ACC112 (cell line): ENCODE measurements around the gene NPHP4.

ENCODE experiments used
- H2AFZ ChIP-seq: fragments of 200-600 bp; sonication (generic); one replicate; pipeline ENCODE4 v1.6.0; 2017; ENCODE audit warnings: antibody characterized with exemption, low read length; ENCODE audit not compliant: unreplicated experiment
- H3K27ac ChIP-seq: fragments of 200-600 bp; sonication (generic); 2 replicates; pipeline ENCODE4 v1.5.1; 2014; ENCODE audit warnings: low read depth, mild to moderate bottlenecking, antibody characterized with exemption, low read length, moderate library complexity
- H3K27me3 ChIP-seq: fragments of 200-600 bp; sonication (generic); 2 replicates; pipeline ENCODE4 v1.6.1; 2014; ENCODE audit warnings: mild to moderate bottlenecking, antibody characterized with exemption, low read length, moderate library complexity, mixed read lengths; ENCODE audit not compliant: insufficient read depth
- H3K36me3 ChIP-seq: fragments of 200-600 bp; sonication (generic); 2 replicates; pipeline ENCODE4 v1.6.1; 2016; ENCODE audit warnings: mild to moderate bottlenecking, antibody characterized with exemption, low read length, moderate library complexity, mixed read lengths; ENCODE audit not compliant: insufficient read depth
- H3K4me1 ChIP-seq: fragments of 200-600 bp; sonication (generic); one replicate; pipeline ENCODE4 v1.6.1; 2016; ENCODE audit warnings: low read length, mixed read lengths; ENCODE audit not compliant: insufficient read depth, unreplicated experiment, control insufficient read depth
- H3K4me3 ChIP-seq: fragments of 200-600 bp; sonication (generic); 2 replicates; pipeline ENCODE4 v1.5.1; 2014; ENCODE audit warnings: mild to moderate bottlenecking, low read depth, low read length
- H3K79me2 ChIP-seq: fragments of 200-600 bp; sonication (generic); one replicate; pipeline ENCODE4 v1.6.0; 2016; ENCODE audit warnings: low read length; ENCODE audit not compliant: control insufficient read depth, unreplicated experiment, insufficient read depth

NPHP4 gene

GRCh38 chr1:5995871-5996630 lies 3.8 kb upstream of the NPHP4 start:
- H3K79me2 ChIP-seq, result peaks cover 6% of the 10 kb centered on the region
- no peaks in the 10 kb centered on the region for H3K36me3 ChIP-seq
- no peak overlapping the region for H3K27ac ChIP-seq
- no peaks in the 10 kb centered on the region for H3K27me3 ChIP-seq
- no peak overlapping the region for H2AFZ ChIP-seq
- peaks cover 6% of the 10 kb centered on the region for H3K4me1 ChIP-seq
- no peak overlapping the region for H3K4me3 ChIP-seq

GRCh38 chr1:5994713-5995621 lies 2.7 kb upstream of the NPHP4 start:
- H3K79me2 ChIP-seq, result peaks cover 6% of the 10 kb centered on the region
- no peak overlapping the region for H3K4me3 ChIP-seq
- H3K27ac ChIP-seq, result no peak overlapping the region

GRCh38 chr1:5993556-5994491 lies 1.6 kb upstream of the NPHP4 start:
- Histone ChIP-seq H2AFZ (peak overlapping the region; percentile 83), H3K4me3 (peak overlapping the region; percentile 99), H3K27ac (no peak overlapping the region), H3K79me2 (peaks cover 6% of the 10 kb centered on the region), H3K27me3 (no peaks in the 10 kb centered on the region), H3K4me1 (peaks cover 11% of the 10 kb centered on the region), H3K36me3 (no peaks in the 10 kb centered on the region)

More at GRCh38 chr1:5994713-5995621, 2.7 kb upstream of the NPHP4 start:
- Histone ChIP-seq H3K4me1 (peaks cover 11% of the 10 kb centered on the region), H3K27me3 (no peaks in the 10 kb centered on the region), H2AFZ (no peak overlapping the region), H3K36me3 (no peaks in the 10 kb centered on the region)

- peak overlapping the region; percentile 83 for H2AFZ ChIP-seq
Measured at GRCh38 chr1:5992814-5993555, 760 bp upstream of the NPHP4 start.

GRCh38 chr1:5991381-5992025 lies 722 bp downstream of the NPHP4 start:
- Histone ChIP-seq H3K79me2 (peaks cover 6% of the 10 kb centered on the region), H3K36me3 (no peaks in the 10 kb centered on the region), H2AFZ (peak overlapping the region; percentile 92)

More at GRCh38 chr1:5992814-5993555, 760 bp upstream of the NPHP4 start:
- Histone ChIP-seq H3K27me3 (no peaks in the 10 kb centered on the region), H3K27ac (no peak overlapping the region), H3K79me2 (peaks cover 6% of the 10 kb centered on the region), H3K36me3 (no peaks in the 10 kb centered on the region), H3K4me1 (peaks cover 11% of the 10 kb centered on the region), H3K4me3 (peak overlapping the region; percentile 99)

GRCh38 chr1:5990913-5991312 lies 1.3 kb downstream of the NPHP4 start:
- H3K4me1 ChIP-seq, result peaks cover 11% of the 10 kb centered on the region
- H3K4me3 ChIP-seq, result peak overlapping the region; percentile 99
- peak overlapping the region; percentile 54 for H2AFZ ChIP-seq
- H3K36me3 ChIP-seq, result no peaks in the 10 kb centered on the region
- H3K27ac ChIP-seq, result no peak overlapping the region
- no peaks in the 10 kb centered on the region for H3K27me3 ChIP-seq
- peaks cover 6% of the 10 kb centered on the region for H3K79me2 ChIP-seq

More at GRCh38 chr1:5991381-5992025, 722 bp downstream of the NPHP4 start:
- Histone ChIP-seq H3K4me1 (peaks cover 11% of the 10 kb centered on the region), H3K27ac (peak overlapping the region; percentile 88), H3K27me3 (no peaks in the 10 kb centered on the region), H3K4me3 (peak overlapping the region; percentile 99)

GRCh38 chr1:5989731-5990271 lies 2.4 kb downstream of the NPHP4 start:
- Histone ChIP-seq H3K4me3 (no peak overlapping the region), H3K27me3 (no peaks in the 10 kb centered on the region), H3K27ac (no peak overlapping the region), H3K36me3 (no peaks in the 10 kb centered on the region), H2AFZ (no peak overlapping the region), H3K79me2 (peaks cover 6% of the 10 kb centered on the region), H3K4me1 (peaks cover 11% of the 10 kb centered on the region)

GRCh38 chr1:5989286-5989605 lies 3.0 kb downstream of the NPHP4 start:
- H3K4me1 ChIP-seq, result peaks cover 11% of the 10 kb centered on the region
- no peak overlapping the region for H2AFZ ChIP-seq
- H3K36me3 ChIP-seq, result no peaks in the 10 kb centered on the region
- no peak overlapping the region for H3K27ac ChIP-seq
- H3K4me3 ChIP-seq, result no peak overlapping the region
- H3K79me2 ChIP-seq, result peaks cover 6% of the 10 kb centered on the region
- no peaks in the 10 kb centered on the region for H3K27me3 ChIP-seq

- Histone ChIP-seq H3K4me1 (peaks cover 10% of the 10 kb centered on the region), H3K27ac (no peak overlapping the region), H3K79me2 (peaks cover 6% of the 10 kb centered on the region), H3K36me3 (no peaks in the 10 kb centered on the region), H2AFZ (no peak overlapping the region), H3K4me3 (no peak overlapping the region), H3K27me3 (no peaks in the 10 kb centered on the region)
Measured at GRCh38 chr1:5988596-5989285, 3.5 kb downstream of the NPHP4 start.
